HG02588 (cell line): ENCODE measurements around the gene CLMP.
"Not testable (repeated sequence)": the region's sequence is repeated elsewhere in the genome, so short reads cannot be mapped to it uniquely, and the experiment has no call there.

Experiments used
- ATAC-seq: cut with Tn5 transposase; IDR thresholded peaks from one replicate; pipeline ENCODE4 v1.9.1; 2021; ENCODE audit warnings: mild to moderate bottlenecking, moderate library complexity; ENCODE audit not compliant: unreplicated experiment

Gene CLMP

DNA sequence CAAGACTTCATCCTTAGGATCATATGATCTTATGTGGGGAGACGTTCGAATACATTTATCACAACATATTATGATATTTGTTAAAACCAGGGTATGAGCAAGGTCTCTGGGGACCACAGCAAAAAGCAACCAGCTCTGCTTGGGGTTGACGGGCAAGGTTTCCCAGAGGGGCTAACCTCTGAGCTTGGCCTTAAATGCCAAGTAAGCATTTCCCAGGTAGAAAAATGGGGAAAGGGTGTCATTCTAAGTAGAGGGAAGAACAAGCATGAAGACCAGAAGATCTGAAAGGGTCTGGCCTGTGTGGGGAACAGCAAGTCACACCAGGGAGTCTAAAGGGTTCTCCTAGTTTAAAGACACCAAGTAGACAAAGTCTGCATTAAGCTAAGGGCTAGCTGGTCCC, 24.1 kb downstream of the CLMP start:
- no peak for ATAC-seq

DNA sequence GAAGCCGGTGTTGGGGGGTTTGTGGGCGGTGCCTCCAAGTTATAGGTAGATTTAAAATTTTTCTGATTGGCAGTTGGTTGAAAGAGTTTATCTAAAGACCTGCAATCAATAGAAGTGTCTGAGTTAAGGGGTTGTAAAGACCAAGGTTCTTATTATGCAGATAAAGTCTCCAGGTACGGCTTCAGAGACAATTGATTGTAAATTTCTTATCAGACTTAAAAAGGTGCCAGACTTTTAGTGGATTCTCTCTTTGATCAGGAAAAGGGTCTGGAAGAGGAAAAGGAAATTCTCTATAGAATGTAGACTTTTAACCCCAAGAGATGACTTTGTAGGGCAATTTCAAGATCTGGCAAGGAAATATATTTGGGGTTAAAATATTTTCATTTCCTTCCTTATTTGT, 25.2 kb downstream of the CLMP start:
- ATAC-seq: no peak

DNA sequence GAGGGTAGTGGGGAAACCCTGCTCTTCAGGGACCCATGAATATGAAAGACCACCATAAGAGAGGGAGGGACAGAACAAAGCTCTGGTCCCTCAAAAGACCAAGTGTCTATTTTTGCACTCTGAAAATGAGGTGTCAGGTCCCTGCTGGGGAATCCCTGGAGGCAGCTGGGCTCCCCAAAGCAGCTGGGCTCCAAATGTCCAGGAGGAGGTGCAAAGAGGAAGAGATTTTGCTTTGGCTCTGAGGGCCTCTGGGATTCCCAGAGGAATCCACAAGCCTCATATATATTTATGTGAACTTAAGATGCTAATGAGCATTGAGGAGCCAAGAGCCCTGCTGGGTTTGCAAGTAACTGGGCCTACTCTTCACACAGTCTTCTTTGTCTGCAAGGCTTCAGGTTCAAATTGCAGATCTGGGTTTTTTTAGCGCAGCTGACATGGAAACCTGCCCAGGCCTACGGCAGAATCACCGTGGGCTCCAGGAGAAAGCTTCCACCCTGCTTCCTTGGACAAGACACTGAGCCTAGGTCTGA, 26.0 kb downstream of the CLMP start:
- ATAC-seq: no peak

DNA sequence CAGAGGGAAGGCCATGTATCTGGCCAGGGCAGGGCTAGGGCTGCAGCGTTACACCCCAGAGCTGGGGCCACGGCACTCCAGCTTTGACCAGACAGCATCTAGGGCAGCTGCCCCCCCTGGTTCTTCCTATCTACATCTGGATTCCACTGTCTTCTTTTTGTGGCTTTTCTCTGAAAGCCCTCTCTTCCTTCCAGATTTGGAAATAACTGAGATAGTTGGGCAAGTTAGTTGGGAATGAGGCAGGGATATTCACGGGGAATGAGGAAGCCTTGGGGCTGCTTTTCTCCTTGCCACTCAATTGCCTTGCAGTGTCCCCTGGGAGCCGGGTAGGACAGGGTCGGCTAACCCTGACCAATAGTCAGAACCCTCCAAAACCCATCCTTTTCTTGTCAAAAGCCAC, 26.8 kb downstream of the CLMP start:
- no peak for ATAC-seq

GRCh38 chr11:123166071-123166559, 28.9 kb downstream of the CLMP start:
- ATAC-seq: no peak

GRCh38 chr11:123164732-123165450, 30.2 kb downstream of the CLMP start:
- no peak for ATAC-seq

GRCh38 chr11:123163621-123164020, 31.4 kb downstream of the CLMP start:
- ATAC-seq: no peak

DNA sequence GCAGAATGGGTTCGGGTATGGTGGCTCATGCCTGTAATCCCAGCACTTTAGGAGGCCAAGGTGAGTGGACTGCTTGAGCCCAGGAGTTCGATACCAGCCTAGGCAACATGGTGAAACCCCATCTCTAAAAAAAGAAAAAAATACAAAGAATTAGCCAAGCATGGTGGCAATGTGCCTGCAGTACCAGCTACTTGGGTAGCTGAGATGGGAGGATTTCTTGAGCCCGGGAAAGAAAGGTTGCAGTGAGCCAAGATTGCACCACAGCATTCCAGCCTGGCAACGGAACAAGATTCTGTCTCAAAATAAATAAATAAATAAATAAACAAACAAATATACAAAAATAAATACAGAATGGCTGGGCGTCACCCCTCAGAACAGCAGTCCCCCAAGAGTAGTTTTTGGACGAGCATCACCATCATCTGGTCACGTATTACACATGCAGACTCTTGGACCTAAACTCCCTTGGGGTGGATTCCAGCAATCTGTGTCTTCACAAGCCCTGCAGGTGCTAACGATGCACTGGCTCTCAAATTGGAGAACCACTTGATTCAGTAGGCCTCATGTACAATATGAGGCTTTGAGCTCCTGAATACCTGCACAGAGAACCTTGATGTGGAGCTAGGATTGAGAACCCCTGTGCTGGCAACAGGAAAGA, 33.5 kb downstream of the CLMP start:
- no peak for ATAC-seq

DNA sequence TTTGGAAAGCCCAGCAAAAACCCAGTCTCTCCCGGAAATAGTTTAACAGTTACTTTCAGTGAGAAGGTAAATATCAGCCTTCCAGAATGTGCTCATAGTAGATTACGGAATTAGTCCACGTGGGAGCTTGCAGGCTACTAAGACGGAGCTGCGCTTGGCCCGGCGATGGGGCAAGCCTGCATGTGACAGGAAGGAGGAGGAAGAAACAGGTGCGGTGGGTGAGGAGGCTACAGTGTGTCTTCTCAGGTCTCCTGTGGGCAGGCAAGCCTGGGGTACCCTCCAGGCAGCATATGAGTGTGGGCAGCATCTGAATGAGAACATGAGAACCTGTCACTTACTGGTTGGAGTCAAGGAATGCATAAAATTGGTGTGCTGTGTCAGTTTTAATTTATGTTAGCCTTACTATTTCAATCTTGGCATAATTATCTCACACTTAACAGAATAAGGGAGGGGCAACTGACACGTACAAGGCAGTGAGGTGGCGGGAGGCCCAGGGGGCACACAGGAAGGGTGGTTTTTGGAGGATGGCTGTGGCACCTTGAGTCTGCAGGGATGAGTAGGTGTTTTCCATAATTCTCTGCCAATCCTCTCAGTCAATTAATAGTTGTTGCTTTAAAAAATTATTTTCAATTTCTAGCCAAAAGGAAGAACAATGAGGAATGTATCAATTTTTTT, 35.7 kb downstream of the CLMP start:
- ATAC-seq: no peak

GRCh38 chr11:123158033-123159003, 36.7 kb downstream of the CLMP start:
- no peak for ATAC-seq

GRCh38 chr11:123152951-123153350, 42.1 kb downstream of the CLMP start:
- no peak for ATAC-seq

- not testable (repeated sequence) for ATAC-seq
Measured at GRCh38 chr11:123152346-123152745, 42.7 kb downstream of the CLMP start.

DNA sequence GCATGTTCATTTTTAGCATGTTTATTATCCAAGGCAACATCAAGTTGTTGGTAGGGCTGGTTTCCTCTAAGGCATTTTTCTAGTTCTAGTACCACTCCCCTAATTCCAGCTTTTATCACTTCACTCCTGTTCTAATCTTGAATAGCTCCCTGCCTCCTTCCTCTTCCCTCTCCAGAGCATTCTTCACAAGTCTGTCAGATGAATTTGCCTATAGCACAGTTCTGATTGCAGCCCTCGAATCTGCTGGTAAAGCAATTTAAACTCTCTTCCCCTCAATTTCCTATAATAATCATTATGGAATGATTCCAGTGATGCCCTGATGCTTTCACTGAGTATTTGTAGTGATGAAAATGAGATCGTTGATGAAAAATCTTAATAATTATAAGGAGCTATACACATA, 43.3 kb downstream of the CLMP start:
- no peak for ATAC-seq

GRCh38 chr11:123151366-123151765, 43.7 kb downstream of the CLMP start:
- no peak for ATAC-seq

- no peak for ATAC-seq
Measured at GRCh38 chr11:123150882-123151281, 44.2 kb downstream of the CLMP start.

DNA sequence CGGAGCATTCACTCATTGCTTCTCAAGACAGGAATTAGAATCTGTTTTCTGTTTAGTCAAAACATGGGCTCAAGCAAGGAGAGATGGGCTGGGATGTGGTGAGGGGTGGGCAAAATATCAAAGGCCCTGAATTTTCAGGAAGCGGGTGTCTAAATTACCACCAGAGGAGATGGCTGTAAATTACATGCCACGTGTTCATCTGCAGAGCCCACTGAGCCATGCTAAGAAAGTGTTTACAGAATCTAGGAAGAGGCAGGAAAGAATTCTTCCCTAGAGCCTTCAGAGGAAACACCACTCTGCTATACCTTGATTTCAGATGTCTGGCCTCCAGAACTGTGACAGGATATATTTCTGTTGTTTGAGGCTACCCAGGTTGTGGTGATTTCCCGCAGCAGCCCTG, 46.1 kb downstream of the CLMP start:
- no peak for ATAC-seq

DNA sequence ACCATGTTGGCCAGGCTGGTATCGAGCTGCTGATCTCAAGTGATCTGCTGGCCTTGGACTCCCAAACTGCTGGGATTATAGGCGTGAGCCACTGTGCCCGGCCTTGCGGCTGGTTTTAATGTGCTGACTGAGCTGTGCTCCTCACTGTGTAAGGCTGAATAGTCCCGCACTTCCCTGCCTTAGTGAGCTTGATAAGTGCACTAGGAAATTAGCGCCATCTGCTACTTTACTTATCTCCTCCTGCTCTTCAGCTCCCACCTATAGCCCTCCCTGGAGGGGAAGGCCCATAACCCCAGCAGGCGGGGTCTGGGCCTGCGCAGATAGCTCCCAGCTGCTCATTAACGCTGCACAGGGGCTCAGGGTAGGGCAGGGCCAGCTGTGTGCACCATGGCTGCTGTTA, 49.4 kb downstream of the CLMP start:
- ATAC-seq: no peak

GRCh38 chr11:123145220-123145619, 49.8 kb downstream of the CLMP start:
- ATAC-seq: no peak

GRCh38 chr11:123144707-123145106, 50.3 kb downstream of the CLMP start:
- ATAC-seq: no peak

GRCh38 chr11:123143921-123144320, 51.1 kb downstream of the CLMP start:
- no peak for ATAC-seq

DNA sequence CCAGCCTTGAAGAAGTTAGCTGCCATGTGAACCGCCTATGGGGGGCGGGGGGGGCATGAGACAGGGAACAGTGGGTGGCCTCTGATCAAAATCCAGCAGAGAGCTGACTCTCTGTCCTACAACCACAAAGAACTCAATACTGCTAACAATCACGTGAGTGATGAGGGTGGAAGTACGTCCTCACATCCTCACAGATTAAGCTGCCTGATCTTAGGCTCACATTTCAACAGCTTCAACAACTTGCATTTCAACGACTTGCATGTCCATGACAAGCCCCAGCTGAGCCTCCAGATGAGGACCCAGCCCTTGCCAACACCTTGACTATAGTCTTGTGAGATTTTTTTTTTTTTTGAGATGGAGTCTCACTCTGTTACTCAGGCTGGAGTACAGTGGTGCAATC, 51.6 kb downstream of the CLMP start:
- no peak for ATAC-seq
